Measurements from ENCODE around the gene ALPG. TPM values are rescaled to one million over a fixed set of nuclear protein-coding genes. Genes with fewer than 3 reads are reported as not detected.
"Not testable (repeated sequence)": the region's sequence is repeated elsewhere in the genome, so short reads cannot be mapped to it uniquely, and the experiment has no call there.

ALPG gene
- total RNA-seq, 1 donor from 2014 or later = not detected

DNA sequence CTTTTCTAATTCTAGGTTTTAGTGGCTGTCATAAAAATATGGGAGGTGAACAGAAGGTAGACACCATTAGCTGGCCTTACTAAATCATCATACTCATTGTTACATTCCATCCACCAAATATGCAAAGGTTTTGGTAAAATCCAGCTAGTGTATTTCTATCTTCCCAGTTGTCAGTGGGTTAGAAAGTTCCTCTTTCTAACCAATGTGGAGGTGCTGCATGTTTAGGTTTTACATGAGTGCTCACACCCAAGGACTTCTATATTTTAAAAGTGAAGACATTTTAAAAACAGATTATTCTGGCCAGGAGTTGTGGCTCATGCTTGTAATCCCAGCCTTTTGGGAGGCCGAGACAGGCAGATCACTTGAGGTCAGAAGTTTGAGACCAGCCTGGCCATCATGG, 22.2 kb upstream of the ALPG start:
- H3K4me1 ChIP-seq = no peaks in the 10 kb centered on the region

DNA sequence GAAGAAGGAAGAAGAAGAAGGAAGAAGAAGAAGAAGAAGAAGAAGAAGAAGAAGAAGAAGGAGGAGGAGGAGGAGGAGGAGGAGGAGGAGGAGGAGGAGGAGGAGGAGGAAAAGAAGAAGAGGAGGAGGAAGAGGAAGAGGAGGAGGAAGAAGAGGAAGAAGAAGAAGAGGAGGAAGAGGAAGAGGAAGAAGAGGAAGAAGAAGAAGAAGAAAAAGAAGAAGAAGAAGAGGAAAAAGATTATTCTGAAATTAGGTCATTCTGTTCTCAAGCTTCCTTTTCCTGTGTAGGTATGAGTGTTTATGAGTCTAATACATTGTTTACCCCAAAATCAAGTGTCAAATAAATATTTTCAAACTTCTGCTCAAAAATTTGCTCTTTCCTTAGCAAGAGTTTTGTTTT, 21.6 kb upstream of the ALPG start:
- H3K36me3 ChIP-seq; DNase-seq (ENCODE audit: low spot score in 2 of 2); H3K27ac ChIP-seq; H3K27me3 ChIP-seq; intact Hi-C loops (cut with DNase I); H3K4me3 ChIP-seq; H3K9me3 ChIP-seq; H3K4me1 ChIP-seq: not testable (repeated sequence)

More for the DNA sequence above, 22.2 kb upstream of the ALPG start:
- Histone ChIP-seq H3K27me3 (peaks cover 5% of the 10 kb centered on the region), H3K27ac (no peak overlapping the region), H3K9me3 (no peaks in the 10 kb centered on the region), H3K36me3 (no peaks in the 10 kb centered on the region), H3K4me3 (no peak overlapping the region)
- no peak for DNase-seq (ENCODE audit: low spot score in 2 of 2)
- intact Hi-C loops (cut with DNase I) = no loop called here
- TF ChIP-seq, protein P1, sequence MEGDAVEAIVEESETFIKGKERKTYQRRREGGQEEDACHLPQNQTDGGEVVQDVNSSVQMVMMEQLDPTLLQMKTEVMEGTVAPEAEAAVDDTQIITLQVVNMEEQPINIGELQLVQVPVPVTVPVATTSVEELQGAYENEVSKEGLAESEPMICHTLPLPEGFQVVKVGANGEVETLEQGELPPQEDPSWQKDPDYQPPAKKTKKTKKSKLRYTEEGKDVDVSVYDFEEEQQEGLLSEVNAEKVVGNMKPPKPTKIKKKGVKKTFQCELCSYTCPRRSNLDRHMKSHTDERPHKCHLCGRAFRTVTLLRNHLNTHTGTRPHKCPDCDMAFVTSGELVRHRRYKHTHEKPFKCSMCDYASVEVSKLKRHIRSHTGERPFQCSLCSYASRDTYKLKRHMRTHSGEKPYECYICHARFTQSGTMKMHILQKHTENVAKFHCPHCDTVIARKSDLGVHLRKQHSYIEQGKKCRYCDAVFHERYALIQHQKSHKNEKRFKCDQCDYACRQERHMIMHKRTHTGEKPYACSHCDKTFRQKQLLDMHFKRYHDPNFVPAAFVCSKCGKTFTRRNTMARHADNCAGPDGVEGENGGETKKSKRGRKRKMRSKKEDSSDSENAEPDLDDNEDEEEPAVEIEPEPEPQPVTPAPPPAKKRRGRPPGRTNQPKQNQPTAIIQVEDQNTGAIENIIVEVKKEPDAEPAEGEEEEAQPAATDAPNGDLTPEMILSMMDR (IDR thresholded peaks at IDR 0.05) = no peak

DNA sequence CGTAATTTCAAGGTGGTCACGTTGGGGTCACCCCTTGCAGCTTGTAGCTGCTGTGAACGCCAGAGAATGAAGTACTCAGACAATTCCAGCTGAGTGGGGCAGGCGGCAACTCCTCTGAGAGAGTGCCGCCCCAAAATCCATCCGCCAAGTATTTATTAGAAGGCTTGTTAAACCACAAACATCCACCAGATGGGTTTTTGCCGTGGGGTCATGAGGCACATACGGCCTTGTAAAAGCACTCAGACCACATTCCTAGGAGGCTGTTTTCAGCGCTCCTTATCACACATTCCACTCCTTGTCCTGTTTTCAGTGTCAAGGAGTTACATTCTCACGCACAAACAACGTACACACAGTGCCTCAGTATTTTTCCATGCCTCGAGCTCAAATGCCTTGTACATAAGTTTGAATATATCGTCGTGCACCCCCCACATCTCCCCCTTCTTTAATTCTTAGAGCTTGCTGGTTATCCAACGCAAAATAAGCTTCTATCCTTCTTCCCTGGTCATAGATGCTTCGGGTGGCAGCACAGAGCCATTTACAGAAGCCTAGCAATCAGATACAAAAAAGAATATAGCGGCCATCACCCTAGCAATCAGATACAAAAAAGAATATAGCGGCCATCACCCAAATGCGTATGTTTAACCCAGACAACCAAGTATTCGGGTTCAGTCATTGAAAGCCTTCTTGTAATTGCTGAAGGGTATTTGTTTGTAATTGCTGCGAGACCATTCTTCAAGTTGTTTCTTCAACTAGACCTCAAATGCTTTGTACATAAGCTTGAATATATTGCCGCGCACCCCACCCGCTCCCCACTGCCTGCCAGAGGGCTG, 20.8 kb upstream of the ALPG start:
- intact Hi-C loops (cut with DNase I) = no loop called here

DNA sequence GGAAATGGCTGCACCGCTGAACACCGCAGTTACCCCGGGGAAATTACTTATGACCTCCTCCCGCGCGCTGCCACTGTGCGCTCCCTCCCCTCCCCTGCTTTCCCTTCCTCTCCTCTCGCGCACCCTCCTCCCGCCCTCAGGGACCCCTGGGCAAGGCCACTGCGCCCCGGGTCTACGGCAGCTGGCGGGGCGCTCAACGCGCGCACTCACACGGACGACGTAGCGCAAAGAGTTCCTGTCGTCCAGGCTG, 20.2 kb upstream of the ALPG start:
- intact Hi-C loops (cut with DNase I) = no loop called here
- Histone ChIP-seq H3K9me3 (no peaks in the 10 kb centered on the region), H3K27me3 (peaks cover 5% of the 10 kb centered on the region), H3K27ac (no peak overlapping the region), H3K4me3 (no peak overlapping the region), H3K4me1 (no peaks in the 10 kb centered on the region), H3K36me3 (no peaks in the 10 kb centered on the region)
- no peak for DNase-seq (ENCODE audit: low spot score in 2 of 2)
- TF ChIP-seq, protein P1 (IDR thresholded peaks at IDR 0.05) = no peak

More for the DNA sequence above, 20.8 kb upstream of the ALPG start:
- Histone ChIP-seq H3K27me3 (peaks cover 5% of the 10 kb centered on the region), H3K4me1 (no peaks in the 10 kb centered on the region), H3K27ac (no peak overlapping the region), H3K4me3 (no peak overlapping the region), H3K9me3 (no peaks in the 10 kb centered on the region), H3K36me3 (no peaks in the 10 kb centered on the region)
- TF ChIP-seq, protein P1 (IDR thresholded peaks at IDR 0.05) = no peak
- DNase-seq (ENCODE audit: low spot score in 2 of 2) = no peak

DNA sequence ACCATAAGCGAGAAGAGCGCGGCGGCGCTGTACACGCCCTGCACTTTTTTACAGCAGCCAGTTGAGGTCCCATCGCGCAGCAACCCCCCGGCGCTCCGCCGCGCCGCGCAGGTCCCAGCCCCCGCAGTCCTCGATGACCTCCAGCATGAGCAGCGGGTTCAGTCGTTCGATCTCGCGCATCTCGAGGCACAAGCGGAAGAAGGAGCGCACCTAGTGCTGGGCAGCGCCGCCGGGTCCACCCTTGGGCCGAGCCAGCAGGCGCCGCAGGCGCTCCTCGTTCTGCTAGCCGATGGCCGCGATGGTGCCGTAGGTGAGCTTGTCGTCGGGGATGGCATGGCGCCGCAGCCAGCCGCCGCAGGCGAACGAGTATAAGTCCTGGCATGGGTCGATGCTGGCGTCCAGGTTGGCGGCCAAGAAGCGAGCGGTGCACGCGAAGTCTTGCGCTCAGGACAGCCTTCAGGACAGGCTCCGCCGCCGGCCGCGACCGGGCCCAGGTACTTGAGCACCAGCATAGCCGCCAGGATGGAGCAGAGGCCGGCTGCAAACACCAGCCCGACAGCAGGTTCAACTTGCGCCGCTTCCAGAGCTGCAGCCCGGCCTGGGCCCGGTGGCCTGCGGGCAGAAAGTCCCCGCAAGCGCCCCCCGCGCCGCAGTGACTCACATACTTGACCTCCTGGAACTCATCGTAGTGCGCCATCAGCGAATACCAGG, 19.7 kb upstream of the ALPG start:
- Histone ChIP-seq H3K4me1 (no peaks in the 10 kb centered on the region), H3K27me3 (no peaks in the 10 kb centered on the region), H3K4me3 (no peak overlapping the region), H3K9me3 (no peaks in the 10 kb centered on the region), H3K27ac (no peak overlapping the region), H3K36me3 (no peaks in the 10 kb centered on the region)
- intact Hi-C loops (cut with DNase I) = no loop called here
- DNase-seq (ENCODE audit: low spot score in 2 of 2) = no peak
- TF ChIP-seq, protein P1 (IDR thresholded peaks at IDR 0.05) = no peak

DNA sequence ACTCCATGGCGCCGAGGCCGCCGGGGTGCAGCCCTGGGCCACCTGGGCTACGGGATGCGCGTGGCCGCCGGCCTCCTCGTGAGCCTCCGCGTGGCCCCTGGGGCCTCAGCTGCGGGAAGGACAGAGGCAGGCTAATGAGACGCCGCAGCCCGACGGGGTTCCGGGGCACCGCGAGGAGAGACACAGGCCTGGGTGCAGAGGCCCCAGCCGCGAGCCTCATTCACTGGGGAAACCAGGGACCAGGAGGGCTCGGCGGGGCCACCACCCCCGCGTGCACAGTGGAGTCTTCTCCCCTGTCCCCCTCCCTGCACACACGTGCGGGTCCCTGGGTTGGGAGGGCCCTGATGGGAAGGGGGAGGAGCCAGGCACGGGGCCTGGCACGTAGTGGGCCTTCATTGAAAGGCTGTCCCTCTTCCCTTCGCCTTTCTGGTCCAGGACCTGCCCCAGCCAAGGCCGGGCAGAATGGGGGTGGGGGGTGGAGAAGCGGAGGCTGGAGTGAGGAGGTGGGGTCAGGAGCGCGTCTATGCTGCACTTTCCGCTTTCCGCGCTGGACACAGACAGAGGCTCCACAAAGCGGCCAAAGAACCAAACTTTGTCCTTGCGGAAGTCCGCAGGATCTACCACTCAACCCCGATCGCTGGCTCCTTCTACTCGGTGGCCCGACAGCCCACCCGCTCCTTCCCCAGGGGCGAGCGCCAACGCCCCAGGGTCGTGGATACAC, 19.0 kb upstream of the ALPG start:
- no peaks in the 10 kb centered on the region for H3K36me3 ChIP-seq
- no peaks in the 10 kb centered on the region for H3K4me1 ChIP-seq
- H3K4me3 ChIP-seq = peak overlapping the region in 1 of 2 donors; percentile 7
- intact Hi-C loops (cut with DNase I) = no loop called here
- no peaks in the 10 kb centered on the region for H3K27me3 ChIP-seq
- TF ChIP-seq, protein P1 (IDR thresholded peaks at IDR 0.05) = no peak
- DNase-seq (ENCODE audit: low spot score in 2 of 2) = no peak
- no peaks in the 10 kb centered on the region for H3K9me3 ChIP-seq
- no peak overlapping the region for H3K27ac ChIP-seq

Data from ascending aorta (tissue), 2 donors.